HG03521 (cell line): ENCODE data around the gene PGPEP1.
"Not testable (repeated sequence)": the region's sequence is repeated elsewhere in the genome, so short reads cannot be mapped to it uniquely, and the experiment has no call there.

Experiments used
- ATAC-seq: cut with Tn5 transposase; IDR thresholded peaks from one replicate; pipeline ENCODE4 v1.9.1; 2021; ENCODE audit warnings: mild to moderate bottlenecking, moderate library complexity; ENCODE audit not compliant: unreplicated experiment

PGPEP1 gene

GRCh38 chr19:18330868-18331267 is 9.5 kb upstream of the PGPEP1 start:
- ATAC-seq = no peak

GRCh38 chr19:18332917-18333530 is 7.4 kb upstream of the PGPEP1 start:
- ATAC-seq = no peak

GRCh38 chr19:18333680-18334079 is 6.7 kb upstream of the PGPEP1 start:
- ATAC-seq = no peak

GRCh38 chr19:18336121-18336520 is 4.3 kb upstream of the PGPEP1 start:
- ATAC-seq = no peak

GRCh38 chr19:18338541-18338940 is 1.9 kb upstream of the PGPEP1 start:
- no peak for ATAC-seq

GRCh38 chr19:18339723-18340122 is 675 bp upstream of the PGPEP1 start:
- no peak for ATAC-seq

GRCh38 chr19:18340990-18341868 is 831 bp downstream of the PGPEP1 start:
- ATAC-seq = peak; percentile 41

GRCh38 chr19:18342090-18342632 is 1.8 kb downstream of the PGPEP1 start:
- ATAC-seq = no peak

GRCh38 chr19:18344582-18344950 is 4.2 kb downstream of the PGPEP1 start:
- no peak for ATAC-seq

- no peak for ATAC-seq
Observed at GRCh38 chr19:18345296-18345695, 4.9 kb downstream of the PGPEP1 start.

- no peak for ATAC-seq
Observed at GRCh38 chr19:18346091-18346490, 5.7 kb downstream of the PGPEP1 start.

- no peak for ATAC-seq
Observed at GRCh38 chr19:18348171-18348570, 7.8 kb downstream of the PGPEP1 start.

- ATAC-seq = not testable (repeated sequence)
Observed at GRCh38 chr19:18348818-18349339, 8.5 kb downstream of the PGPEP1 start.

- no peak for ATAC-seq
Observed at GRCh38 chr19:18349524-18350128, 9.2 kb downstream of the PGPEP1 start.

GRCh38 chr19:18350490-18350889 is 10.1 kb downstream of the PGPEP1 start:
- no peak for ATAC-seq

GRCh38 chr19:18351544-18351943 is 11.1 kb downstream of the PGPEP1 start:
- no peak for ATAC-seq

- no peak for ATAC-seq
Observed at GRCh38 chr19:18353378-18354005, 13.1 kb downstream of the PGPEP1 start.

GRCh38 chr19:18354743-18355142 is 14.3 kb downstream of the PGPEP1 start:
- ATAC-seq = not testable (repeated sequence)

GRCh38 chr19:18357041-18357440 is 16.6 kb downstream of the PGPEP1 start:
- no peak for ATAC-seq

- no peak for ATAC-seq
Observed at GRCh38 chr19:18361646-18362045, 21.2 kb downstream of the PGPEP1 start.

- no peak for ATAC-seq
Observed at GRCh38 chr19:18362934-18363542, 22.6 kb downstream of the PGPEP1 start.
